EH (cell line): ENCODE measurements around the gene DNAJB2.
"Not testable (repeated sequence)": the region's sequence is repeated elsewhere in the genome, so short reads cannot be mapped to it uniquely, and the experiment has no call there.

Experiments
- DNase-seq: peaks from one replicate; pipeline ENCODE4 v3.0.0-alpha.2; 2015; ENCODE audit warnings: low read depth

DNAJB2 gene

GRCh38 chr2:219285373-219285735, 6.2 kb downstream of the DNAJB2 start:
- DNase-seq, result no peak

GRCh38 chr2:219285894-219286425, 6.8 kb downstream of the DNAJB2 start:
- DNase-seq, result peak; percentile 58

GRCh38 chr2:219286436-219287115, 7.4 kb downstream of the DNAJB2 start:
- no peak for DNase-seq

GRCh38 chr2:219287116-219287440, 7.9 kb downstream of the DNAJB2 start:
- not testable (repeated sequence) for DNase-seq

- no peak for DNase-seq
Measured at GRCh38 chr2:219287580-219288265, 8.6 kb downstream of the DNAJB2 start.

GRCh38 chr2:219289195-219289536, 10.0 kb downstream of the DNAJB2 start:
- DNase-seq, result no peak

GRCh38 chr2:219289537-219290361, 10.6 kb downstream of the DNAJB2 start:
- peak; percentile 84 for DNase-seq

- no peak for DNase-seq
Measured at GRCh38 chr2:219290381-219291171, 11.4 kb downstream of the DNAJB2 start.

GRCh38 chr2:219291394-219291793, 12.2 kb downstream of the DNAJB2 start:
- DNase-seq, result no peak

GRCh38 chr2:219291910-219292490, 12.8 kb downstream of the DNAJB2 start:
- DNase-seq, result no peak

GRCh38 chr2:219292616-219293015, 13.4 kb downstream of the DNAJB2 start:
- no peak for DNase-seq

- no peak for DNase-seq
Measured at GRCh38 chr2:219293736-219294231, 14.6 kb downstream of the DNAJB2 start.

- peak; percentile 74 for DNase-seq
Measured at GRCh38 chr2:219294356-219295351, 15.5 kb downstream of the DNAJB2 start.

- no peak for DNase-seq
Measured at GRCh38 chr2:219296142-219296541, 17.0 kb downstream of the DNAJB2 start.

- no peak for DNase-seq
Measured at GRCh38 chr2:219296631-219297391, 17.6 kb downstream of the DNAJB2 start.

- DNase-seq, result no peak
Measured at GRCh38 chr2:219297766-219298456, 18.7 kb downstream of the DNAJB2 start.

- peak; percentile 79 for DNase-seq
Measured at GRCh38 chr2:219298759-219299371, 19.7 kb downstream of the DNAJB2 start.

- DNase-seq, result no peak
Measured at GRCh38 chr2:219299372-219299760, 20.2 kb downstream of the DNAJB2 start.
